Gastroesophageal sphincter (tissue), 3 donors: ENCODE data around the gene GTF3C1.
"Not testable (repeated sequence)": the region's sequence is repeated elsewhere in the genome, so short reads cannot be mapped to it uniquely, and the experiment has no call there.

Source experiments
- CTCF ChIP-seq, 4 experiments: fragments of 200-600 bp in 2 of 4; fragments of 450-650 bp in 2 of 4; sonication (generic) in 1 of 4; IDR thresholded peaks; one replicate each; pipeline ENCODE4 v1.5.1; 2017 to 2019; ENCODE audit warnings: antibody characterized with exemption in 4 of 4, mild to moderate bottlenecking in 2 of 4, moderate library complexity in 2 of 4
- EP300 ChIP-seq: sonication (generic); formaldehyde crosslinking; IDR thresholded peaks from one replicate; pipeline ENCODE4 v1.6.1; 2017; ENCODE audit warnings: antibody characterized with exemption, mild to moderate bottlenecking
- POLR2A ChIP-seq, 2 donors: fragments of 450-650 bp; IDR thresholded peaks; one replicate each; pipeline ENCODE4 v1.6.1; 2017; ENCODE audit warnings: antibody characterized with exemption in 2 of 2, mild to moderate bottlenecking in 2 of 2, moderate library complexity in 1 of 2
- POLR2AphosphoS5 ChIP-seq: sonication (generic); formaldehyde crosslinking; IDR thresholded peaks from one replicate; pipeline ENCODE4 v1.6.1; 2017; ENCODE audit warnings: antibody characterized with exemption

GRCh38 chr16:27457605-27457900 is 92.2 kb downstream of the GTF3C1 start:
- TF ChIP-seq CTCF (IDR thresholded peaks at IDR 0.05); POLR2A (IDR thresholded peaks at IDR 0.05); EP300; POLR2AphosphoS5: not testable (repeated sequence)
